Occipital lobe (tissue), 2 donors: Measurements from ENCODE around the gene GCLC. TPM values are rescaled to one million over a fixed set of nuclear protein-coding genes. Genes with fewer than 3 reads are reported as not detected.

Experiments
- DNase-seq: peaks from one replicate; lab custom pipeline; 2025; lab: John Stamatoyannopoulos, UW
- total RNA-seq: library from RNA; depleted of rRNA; stranded (reverse); fragments of >200 nt; gene quantifications from one replicate; pipeline ENCODE4 v1.2.3, GENCODE V29; 2014

Gene GCLC
- total RNA-seq, 1 donor from 2014 or later: 15.8 TPM

GRCh38 chr6:53458105-53458866 lies 86.6 kb downstream of the GCLC start:
- no peak for DNase-seq

GRCh38 chr6:53456809-53457208 lies 88.1 kb downstream of the GCLC start:
- no peak for DNase-seq

GRCh38 chr6:53455678-53456077 lies 89.2 kb downstream of the GCLC start:
- no peak for DNase-seq

- no peak for DNase-seq
These were observed 93.7 kb downstream of the GCLC start for GRCh38 chr6:53451165-53451564.

GRCh38 chr6:53447865-53448264 lies 97.0 kb downstream of the GCLC start:
- no peak for DNase-seq

Other genes with a start within 250 kb of the GCLC start
- gene ELOVL5, start 196.2 kb downstream of the GCLC start, total RNA-seq: 54.1 TPM
- 0.16 TPM for gene KLHL31, start 120.7 kb upstream of the GCLC start, total RNA-seq
- 12.0 TPM for gene LRRC1, start 249.9 kb upstream of the GCLC start, total RNA-seq